ENCODE data around the gene HLA-B. TPM values are rescaled to one million over a fixed set of nuclear protein-coding genes. Genes with fewer than 3 reads are reported as not detected.

The HLA-B gene
- total RNA-seq, 1 donor from 2014 or later: 3,667 TPM

GRCh38 chr6:31383149-31383548 lies 26.2 kb upstream of the HLA-B start:
- peaks cover 9% of the 10 kb centered on the region for H3K27me3 Mint-ChIP-seq
- intact Hi-C loops (cut with micrococcal nuclease): no loop called here
- no peak overlapping the region for H3K27ac Mint-ChIP-seq
- no peak for ATAC-seq (ENCODE audit: low read depth)
- ChIA-PET CTCF (interaction anchor here (0.9 kb wide), 1 partner anchor 60 kb away, joined by 3 read pairs; no protein-coding TSS in a partner anchor), POLR2A (interaction anchor here (0.6 kb wide), 1 partner anchor 112 kb away, joined by 3 read pairs; no protein-coding TSS in a partner anchor)
- no peak for DNase-seq
- no peaks in the 10 kb centered on the region for H3K36me3 Mint-ChIP-seq (ENCODE audit: low read depth)
- no peaks in the 10 kb centered on the region for H3K9me3 Mint-ChIP-seq
- H3K4me1 Mint-ChIP-seq: no peaks in the 10 kb centered on the region
- no peak overlapping the region for H3K4me3 Mint-ChIP-seq
- no peak for TF ChIP-seq CTCF (IDR thresholded peaks at IDR 0.05)

GRCh38 chr6:31381666-31382065 lies 24.7 kb upstream of the HLA-B start:
- Mint-ChIP-seq H3K27ac (no peak overlapping the region), H3K4me1 (no peaks in the 10 kb centered on the region), H3K27me3 (peaks cover 12% of the 10 kb centered on the region), H3K9me3 (no peaks in the 10 kb centered on the region), H3K4me3 (no peak overlapping the region), H3K36me3 (ENCODE audit: low read depth) (no peaks in the 10 kb centered on the region)
- TF ChIP-seq CTCF (IDR thresholded peaks at IDR 0.05): no peak
- CTCF ChIA-PET: no interaction called here
- ATAC-seq (ENCODE audit: low read depth): no peak
- intact Hi-C loops (cut with micrococcal nuclease): no loop called here
- DNase-seq: no peak
- POLR2A ChIA-PET: no interaction called here

GRCh38 chr6:31379850-31380249 lies 22.9 kb upstream of the HLA-B start:
- H3K4me1 Mint-ChIP-seq: no peaks in the 10 kb centered on the region
- DNase-seq (no peak), ATAC-seq (ENCODE audit: low read depth) (no peak)
- no peak for TF ChIP-seq CTCF (IDR thresholded peaks at IDR 0.05)
- intact Hi-C loops (cut with micrococcal nuclease): no loop called here
- no peaks in the 10 kb centered on the region for H3K36me3 Mint-ChIP-seq (ENCODE audit: low read depth)
- no peak overlapping the region for H3K4me3 Mint-ChIP-seq
- H3K27me3 Mint-ChIP-seq: peaks cover 12% of the 10 kb centered on the region
- no peaks in the 10 kb centered on the region for H3K9me3 Mint-ChIP-seq
- H3K27ac Mint-ChIP-seq: no peak overlapping the region
- CTCF ChIA-PET: interaction anchor here (1.0 kb wide), 1 partner anchor 183 kb away, joined by 3 read pairs; no protein-coding TSS in a partner anchor
- POLR2A ChIA-PET: interaction anchor here (0.6 to 1.2 kb wide), 3 partner anchors 83 to 426 kb away, joined by 3 to 4 read pairs (median 3); no protein-coding TSS in a partner anchor

DNA sequence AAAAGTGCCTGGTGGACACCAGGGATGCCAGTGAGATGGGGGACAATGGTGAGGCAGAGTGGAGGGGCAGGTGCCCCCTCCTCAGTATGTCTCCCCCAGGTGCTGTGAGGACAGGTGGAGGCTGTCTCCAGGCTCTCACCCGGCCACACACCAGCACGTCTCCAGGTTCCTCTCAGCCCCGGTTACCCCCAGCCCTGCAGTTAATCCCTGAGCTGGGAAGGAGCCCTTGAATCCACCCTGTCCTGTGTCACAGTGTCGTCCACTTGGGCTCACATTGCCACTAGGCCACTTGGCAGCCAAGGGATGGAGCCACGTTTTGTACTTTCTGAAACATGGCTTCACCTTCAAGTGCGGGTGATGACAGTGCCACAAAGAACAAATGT lies 21.7 kb upstream of the HLA-B start:
- CTCF ChIA-PET: interaction anchor here (0.7 kb wide), 1 partner anchor 14 kb away, joined by 3 read pairs; no protein-coding TSS in a partner anchor
- POLR2A ChIA-PET: no interaction called here

More for the DNA sequence above, 21.7 kb upstream of the HLA-B start:
- no peaks in the 10 kb centered on the region for H3K9me3 Mint-ChIP-seq
- DNase-seq (no peak), ATAC-seq (ENCODE audit: low read depth) (no peak)
- H3K27me3 Mint-ChIP-seq: peaks cover 12% of the 10 kb centered on the region
- H3K27ac Mint-ChIP-seq: no peak overlapping the region
- H3K36me3 Mint-ChIP-seq (ENCODE audit: low read depth): no peaks in the 10 kb centered on the region
- intact Hi-C loops (cut with micrococcal nuclease): no loop called here
- H3K4me1 Mint-ChIP-seq: no peaks in the 10 kb centered on the region
- no peak for TF ChIP-seq CTCF (IDR thresholded peaks at IDR 0.05)
- H3K4me3 Mint-ChIP-seq: no peak overlapping the region
